ENCODE measurements around the gene OR52E6.

Gene OR52E6

GRCh38 chr11:5841797-5842196 is at the start of gene OR52E6:
TSS of gene OR52E6 (minus strand) at chr11:5841897. CDS start at chr11:5841897, 0 bp downstream.
- no peak for DNase-seq

DNA sequence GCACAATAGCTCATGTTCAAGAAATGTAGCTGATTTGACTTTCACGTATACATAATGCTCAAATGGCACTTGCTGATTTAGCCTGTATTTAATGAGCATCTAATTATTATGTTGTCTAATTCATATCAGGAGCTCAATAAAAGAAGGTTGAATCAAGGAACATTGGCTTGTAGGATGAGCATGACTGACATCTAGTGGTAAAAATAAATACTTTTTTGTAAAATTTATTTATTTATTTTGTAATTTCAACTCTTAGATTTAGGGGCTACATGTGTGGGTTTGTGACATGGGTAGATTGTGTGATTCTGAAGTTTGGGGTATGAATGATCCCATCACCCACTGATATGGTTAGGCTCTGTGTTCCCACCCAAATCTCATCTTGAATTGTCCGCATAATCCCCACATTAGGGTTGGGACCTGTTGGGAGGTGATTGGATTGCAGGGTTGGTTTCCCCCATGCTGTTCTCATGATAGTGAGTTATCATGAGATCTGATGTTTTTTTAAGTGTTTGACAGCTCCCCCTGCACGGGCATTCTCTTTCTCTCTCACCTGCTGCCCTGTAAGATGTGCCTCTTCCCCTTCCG is 49.6 kb upstream of the OR52E6 start:
- DNase-seq = peak; percentile 2

GRCh38 chr11:5887661-5888060 is 46.0 kb upstream of the OR52E6 start:
- no peak for DNase-seq

- no peak for DNase-seq
Measured at GRCh38 chr11:5887172-5887571, 45.5 kb upstream of the OR52E6 start.

GRCh38 chr11:5881756-5882155 is 40.1 kb upstream of the OR52E6 start:
- DNase-seq = no peak

- no peak for DNase-seq
Measured at GRCh38 chr11:5880329-5880728, 38.6 kb upstream of the OR52E6 start, which contains the start of gene OR52E4. TSS of gene OR52E4 (plus strand) at chr11:5880629. CDS start at chr11:5884293, 3,664 bp downstream.

DNA sequence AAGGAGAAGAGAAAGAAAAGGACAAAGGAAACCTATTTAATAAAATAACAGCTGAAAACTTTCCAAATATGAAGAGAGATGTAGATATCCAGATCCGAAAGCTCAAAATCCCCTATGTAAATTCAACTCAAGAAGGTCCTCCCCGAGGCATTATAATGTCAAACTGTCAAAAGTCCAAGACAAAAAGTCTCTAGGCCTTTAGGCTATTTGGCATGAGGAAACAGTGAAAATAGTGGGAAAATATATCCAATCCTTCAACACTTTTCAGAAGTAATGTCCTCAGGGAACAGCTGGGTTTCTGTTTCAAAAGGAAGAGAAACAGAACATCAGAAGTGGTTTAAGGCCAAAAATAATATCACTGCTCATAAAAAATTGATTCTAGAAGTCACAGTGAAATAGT is 36.9 kb upstream of the OR52E6 start:
- no peak for DNase-seq

DNA sequence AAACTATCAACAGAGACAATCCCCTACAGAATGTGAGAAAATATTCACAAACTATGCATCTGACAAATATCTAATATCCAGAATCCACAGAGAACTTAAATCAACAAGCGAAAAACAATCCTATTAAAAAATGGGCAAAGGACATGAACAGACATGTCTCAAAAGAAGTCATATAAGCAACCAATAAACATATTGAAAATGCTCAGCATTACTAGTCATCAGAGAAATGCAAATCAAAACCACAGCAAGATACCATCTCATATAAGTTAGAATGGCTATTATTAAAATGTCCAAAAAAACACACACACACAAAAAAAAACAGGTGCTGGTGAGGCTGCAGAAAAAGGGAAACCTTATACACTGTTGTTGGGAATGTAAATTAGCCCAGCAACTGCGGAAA is 24.1 kb upstream of the OR52E6 start:
- DNase-seq = no peak

GRCh38 chr11:5857590-5857989 is 15.9 kb upstream of the OR52E6 start, which contains the start of gene OR52E8:
TSS of gene OR52E8 (minus strand) at chr11:5857690. CDS start at chr11:5857690, 0 bp downstream.
- DNase-seq = no peak

DNA sequence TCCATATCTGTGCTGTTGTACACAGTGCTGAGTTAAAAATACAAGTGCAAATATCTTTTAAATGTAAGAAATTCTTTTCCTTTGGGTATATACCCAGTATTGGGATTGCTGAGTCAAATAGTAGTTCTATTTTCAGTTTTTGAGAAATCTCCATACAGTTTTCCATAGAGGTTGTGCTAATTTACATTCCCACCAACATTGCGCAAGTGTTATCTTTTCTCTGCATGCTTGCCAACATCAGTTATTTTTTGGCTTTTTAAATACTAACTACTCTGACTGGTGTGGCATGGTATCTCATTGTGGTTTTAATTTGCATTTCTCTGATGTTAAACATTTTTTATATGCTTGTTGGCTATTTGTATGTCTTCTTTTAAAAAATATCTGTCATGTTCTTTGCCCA is 9.3 kb upstream of the OR52E6 start:
- no peak for DNase-seq

- no peak for DNase-seq
Measured at GRCh38 chr11:5847711-5848110, 6.0 kb upstream of the OR52E6 start.

- DNase-seq = no peak
Measured at GRCh38 chr11:5846701-5847100, 5.0 kb upstream of the OR52E6 start.

GRCh38 chr11:5837695-5838094 is 4.0 kb downstream of the OR52E6 start:
- DNase-seq = no peak

GRCh38 chr11:5833446-5833845 is 8.3 kb downstream of the OR52E6 start:
- DNase-seq = no peak

DNA sequence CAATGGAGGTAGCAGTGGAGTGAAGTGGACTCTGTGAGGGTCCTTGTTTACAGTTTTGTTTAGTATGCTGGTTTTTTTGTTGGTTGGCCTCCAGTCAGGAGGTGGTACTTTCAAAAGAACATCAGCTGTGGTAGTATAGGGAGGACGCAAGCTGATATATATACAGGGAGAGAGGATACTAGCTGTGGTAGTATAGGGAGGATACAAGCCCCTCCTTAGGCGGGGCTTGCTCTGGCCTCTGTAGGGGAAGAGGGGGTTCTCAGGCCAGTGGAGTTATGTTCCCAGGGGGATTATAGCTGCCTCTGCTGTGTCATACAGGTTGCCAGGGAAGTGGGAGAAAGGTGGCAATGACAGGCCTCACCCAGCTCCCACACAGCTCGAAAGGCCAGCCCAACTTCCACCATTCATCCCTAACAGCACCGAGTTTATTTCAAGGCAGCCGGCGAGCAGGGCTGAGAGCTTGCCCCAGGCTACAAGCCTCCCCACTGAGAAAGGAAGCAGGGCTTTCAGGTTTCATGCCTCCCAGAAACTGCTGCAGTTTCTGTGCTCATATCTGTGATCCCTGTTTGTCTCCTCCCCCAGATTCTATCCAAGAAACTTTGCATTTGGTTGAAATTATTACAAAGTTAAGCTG is 10.4 kb downstream of the OR52E6 start:
- DNase-seq = no peak

- no peak for DNase-seq
Measured at GRCh38 chr11:5818245-5818886, 23.3 kb downstream of the OR52E6 start.

GRCh38 chr11:5815534-5815933 is 26.2 kb downstream of the OR52E6 start:
- DNase-seq = peak; percentile 1

DNA sequence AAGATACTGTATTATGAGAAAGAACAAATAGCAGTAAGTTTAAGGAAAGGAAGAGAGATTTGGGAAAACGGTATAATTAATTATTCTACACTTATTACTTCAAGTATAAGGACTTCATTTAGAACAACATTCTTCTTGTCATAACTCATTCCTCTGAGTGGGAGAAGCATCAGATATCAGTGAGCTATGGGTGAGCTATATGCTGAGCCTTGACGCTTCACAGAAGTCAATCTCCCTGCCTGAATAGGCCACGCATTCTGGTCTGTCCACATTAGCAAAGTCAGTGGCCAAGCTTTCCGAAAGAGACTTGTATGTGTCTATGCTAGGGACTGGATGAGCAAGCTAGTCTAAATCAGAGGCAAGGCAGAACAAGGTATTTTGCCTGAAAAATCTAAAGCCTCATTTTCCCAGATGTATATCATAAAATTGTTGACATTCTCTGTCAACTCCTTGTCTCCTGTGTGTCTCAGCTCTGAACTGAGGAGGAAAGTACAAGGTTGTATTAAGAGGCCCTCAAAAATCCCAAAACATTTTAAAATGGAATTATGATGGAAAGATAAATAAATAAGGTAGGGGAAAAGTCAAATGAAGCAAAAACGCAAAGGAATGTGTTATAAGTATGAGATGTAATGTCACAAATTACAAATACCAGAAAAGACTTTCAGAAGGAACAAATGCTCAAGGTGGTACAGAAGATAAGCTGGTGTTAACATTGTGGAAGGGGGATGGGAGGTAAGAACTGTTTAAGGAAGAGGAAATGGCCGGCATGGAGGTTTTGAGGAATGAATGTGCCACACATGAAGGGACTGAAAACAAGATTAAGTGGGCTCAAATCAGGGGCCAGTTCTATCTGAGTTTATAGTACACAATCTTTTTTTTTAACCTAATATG is 31.5 kb downstream of the OR52E6 start:
- DNase-seq = no peak

GRCh38 chr11:5809122-5809519 is 32.6 kb downstream of the OR52E6 start:
- DNase-seq = no peak

- no peak for DNase-seq
Measured at GRCh38 chr11:5808500-5809121, 33.1 kb downstream of the OR52E6 start, which contains the start of gene OR52N2. TSS of gene OR52N2 (plus strand) at chr11:5808924. CDS start at chr11:5820336, 11,412 bp downstream.

DNA sequence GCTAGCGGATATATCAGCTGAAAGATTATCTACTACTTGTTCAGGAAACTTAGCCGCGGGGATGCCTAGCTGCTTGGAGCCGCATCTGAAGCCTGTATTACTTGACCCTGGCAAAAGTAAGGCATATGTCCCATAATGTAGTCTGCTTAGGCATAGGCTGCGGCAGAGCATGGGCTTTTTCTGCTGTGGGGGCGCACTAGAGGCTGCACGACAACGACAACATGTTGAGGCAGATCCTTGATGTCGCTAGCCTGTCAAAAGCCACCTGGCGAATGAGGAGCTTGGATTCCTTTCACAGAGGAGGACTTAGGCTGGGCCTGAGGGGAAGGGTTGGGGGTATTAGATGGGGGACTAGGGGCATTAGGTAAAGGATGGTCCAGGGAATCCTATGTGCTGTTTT is 34.1 kb downstream of the OR52E6 start:
- no peak for DNase-seq

DNA sequence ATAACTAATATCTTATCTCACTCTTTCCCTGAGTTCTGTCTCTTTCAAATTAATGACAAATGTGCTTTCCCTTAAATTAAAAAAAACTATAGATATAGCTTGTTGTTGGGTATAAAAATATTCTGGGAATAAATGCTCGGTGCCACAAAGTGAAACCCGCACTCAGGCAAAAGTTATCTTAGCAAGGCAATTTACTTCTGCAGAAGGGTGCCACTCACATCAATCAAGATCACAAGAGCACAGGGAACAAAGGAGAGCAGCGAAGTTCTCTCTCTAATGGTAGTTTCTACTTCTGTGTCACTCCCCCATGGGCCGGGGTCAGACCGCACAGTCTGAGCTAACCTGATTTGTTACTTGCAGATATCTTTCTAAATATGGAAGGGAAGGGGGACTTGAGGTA is 37.7 kb downstream of the OR52E6 start:
- no peak for DNase-seq

DNA sequence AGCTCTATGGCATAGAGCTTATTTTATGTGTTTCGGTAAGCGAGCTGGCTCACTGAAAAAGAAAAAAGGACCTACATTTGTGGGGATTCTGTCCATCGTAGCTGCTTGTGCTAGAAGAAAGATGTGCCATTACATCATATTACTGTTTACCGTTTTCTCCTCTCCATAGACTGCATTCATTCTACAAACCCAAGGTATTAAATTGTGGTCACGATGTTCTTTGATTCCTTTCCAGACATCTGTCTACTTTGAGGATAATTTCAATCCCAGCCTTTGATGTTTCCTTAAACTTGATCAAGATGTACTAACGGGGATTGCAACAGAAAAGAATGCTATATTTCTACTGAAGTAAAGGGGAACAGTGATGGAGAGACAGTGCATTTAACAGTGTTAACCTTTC is 45.2 kb downstream of the OR52E6 start:
- DNase-seq = no peak

Measured in NCI-H2029 treated with DMSO at 0.1 percent for 48 hours (cell line).